CD4-positive, alpha-beta T cell treated with Interleukin-10 for 1 hour (primary cell): Measurements from ENCODE around the gene MEG3.

Source experiments
- DNase-seq: peaks from one replicate; pipeline ENCODE4 v3.0.0-alpha.2; 2020

MEG3 gene

GRCh38 chr14:100901391-100902183, 75.7 kb downstream of the MEG3 start:
- DNase-seq = no peak

GRCh38 chr14:100902295-100903133, 76.6 kb downstream of the MEG3 start:
- no peak for DNase-seq

GRCh38 chr14:100903134-100903468, 77.2 kb downstream of the MEG3 start:
- DNase-seq = no peak

- no peak for DNase-seq
Observed at GRCh38 chr14:100903672-100904185, 77.8 kb downstream of the MEG3 start, which contains the start of gene RTL1. Gene RTL1, minus strand, starts transcription at chr14:100903722. Its CDS starts 18,934 bp downstream, at chr14:100884788.

- no peak for DNase-seq
Observed at GRCh38 chr14:100904307-100905087, 78.6 kb downstream of the MEG3 start.

- DNase-seq = no peak
Observed at GRCh38 chr14:100905166-100905565, 79.2 kb downstream of the MEG3 start.

GRCh38 chr14:100906420-100906819, 80.5 kb downstream of the MEG3 start:
- no peak for DNase-seq

GRCh38 chr14:100907240-100907639, 81.3 kb downstream of the MEG3 start:
- no peak for DNase-seq

GRCh38 chr14:100909439-100909838, 83.5 kb downstream of the MEG3 start:
- DNase-seq = no peak
